GM23248 (cell line): ENCODE measurements around the gene SMAD4.

Experiments used
- EZH2 ChIP-seq: fragments of 200-600 bp; sonication (generic); IDR thresholded peaks from 2 replicates; pipeline ENCODE4 v1.6.1; 2018; ENCODE audit warnings: antibody characterized with exemption, mild to moderate bottlenecking; ENCODE audit not compliant: insufficient read depth, poor library complexity, severe bottlenecking
- EZH2phosphoT487 ChIP-seq: fragments of 200-600 bp; sonication (generic); IDR thresholded peaks from 2 replicates; pipeline ENCODE4 v1.6.1; 2018; ENCODE audit warnings: antibody characterized with exemption, moderate library complexity, mild to moderate bottlenecking, low read depth; ENCODE audit not compliant: insufficient read depth

GRCh38 chr18:51041677-51042352, 11.8 kb downstream of the SMAD4 start:
- TF ChIP-seq EZH2 (no peak), EZH2phosphoT487 (no peak)
